K562 (cell line): ENCODE measurements around the gene HEMGN. TPM values are rescaled to one million over a fixed set of nuclear protein-coding genes. Genes with fewer than 3 reads are reported as not detected.

Experiments used
- CBFA2T2 ChIP-seq: fragments of 450-650 bp; conservative IDR thresholded peaks from 2 replicates; pipeline ENCODE4 v1.6.1; 2017; ENCODE audit warnings: mild to moderate bottlenecking
- CHD1 ChIP-seq: fragments of 200-600 bp; sonication (generic); IDR thresholded peaks from one replicate; pipeline ENCODE4 v1.6.1; 2012; ENCODE audit warnings: mild to moderate bottlenecking, moderate library complexity, low read length, inconsistent platforms
- CXXC5 ChIP-seq: fragments of 250-450 bp; sonication (Bioruptor Pico); IDR thresholded peaks from 2 replicates; pipeline ENCODE4 v1.8.0; 2022; ENCODE audit warnings: inconsistent platforms, mild to moderate bottlenecking, moderate library complexity
- DIDO1 ChIP-seq: fragments of 450-650 bp; IDR thresholded peaks from 2 replicates; pipeline ENCODE4 v1.6.1; 2016; ENCODE audit warnings: low read depth, missing biosample characterization, missing genetic modification characterization
- DLX4 ChIP-seq: fragments of 250-450 bp; sonication (Bioruptor Pico); IDR thresholded peaks from 2 replicates; pipeline ENCODE4 v1.6.1; 2021; ENCODE audit warnings: mild to moderate bottlenecking
- ERF ChIP-seq: fragments of 450-650 bp; formaldehyde crosslinking; IDR thresholded peaks from 2 replicates; pipeline ENCODE4 v1.4.0; 2020; ENCODE audit warnings: mild to moderate bottlenecking, mixed read lengths
- FOXA3 ChIP-seq, 2 experiments: fragments of 450-650 bp in 1 of 2; sonication (generic) in 1 of 2; formaldehyde crosslinking; IDR thresholded peaks in 1 of 2; conservative IDR thresholded peaks in 1 of 2; 2 replicates each; pipeline versions ENCODE4 v1.4.0 to v1.8.0; 2020 to 2022; ENCODE audit warnings: mild to moderate bottlenecking in 2 of 2, missing genetic modification reagents in 1 of 2
- GTF3C2 ChIP-seq: IDR thresholded peaks from 3 replicates; pipeline ENCODE4 v1.6.1; 2011; ENCODE audit warnings: borderline replicate concordance, mild to moderate bottlenecking, moderate library complexity; ENCODE audit not compliant: insufficient read length; ENCODE audit errors: extremely low read depth
- HDGF ChIP-seq: fragments of 450-650 bp; IDR thresholded peaks from 2 replicates; pipeline ENCODE4 v1.6.1; 2016
- KLF13 ChIP-seq: fragments of 450-650 bp; IDR thresholded peaks from 2 replicates; pipeline ENCODE4 v1.6.1; 2016; ENCODE audit warnings: missing genetic modification characterization, low read depth, mild to moderate bottlenecking, missing compliant biosample characterization, moderate library complexity, borderline replicate concordance
- MCM2 ChIP-seq: fragments of 450-650 bp; IDR thresholded peaks from 2 replicates; pipeline ENCODE4 v1.6.1; 2017; ENCODE audit warnings: low read depth, mild to moderate bottlenecking
- MYBL2 ChIP-seq, 2 experiments: fragments of 450-650 bp in 1 of 2; sonication (generic) in 1 of 2; formaldehyde crosslinking in 1 of 2; IDR thresholded peaks; 2 replicates each; pipeline versions ENCODE4 v1.6.1 to v1.8.1; 2017 to 2022; ENCODE audit warnings: borderline replicate concordance in 1 of 2, inconsistent platforms in 1 of 2, low read depth in 1 of 2, mild to moderate bottlenecking in 1 of 2, missing genetic modification reagents in 1 of 2, moderate library complexity in 1 of 2
- POLR2H ChIP-seq: IDR thresholded peaks from 2 replicates; pipeline ENCODE4 v1.6.1; 2016; ENCODE audit warnings: missing genetic modification characterization, low read depth, mild to moderate bottlenecking, control low read depth, missing compliant biosample characterization, moderate library complexity
- POLR3G ChIP-seq: IDR thresholded peaks from 2 replicates; pipeline ENCODE4 v1.6.1; 2011; ENCODE audit not compliant: insufficient read length, insufficient replicate concordance; ENCODE audit errors: extremely low read depth
- RAD21 ChIP-seq, 2 experiments: fragments of 250-450 bp in 1 of 2; fragments of 450-650 bp in 1 of 2; sonication (Bioruptor Pico) in 1 of 2; formaldehyde crosslinking in 1 of 2; IDR thresholded peaks in 1 of 2; conservative IDR thresholded peaks in 1 of 2; 2 replicates each; pipeline versions ENCODE4 v1.4.0 to v1.8.0; 2020 to 2022; ENCODE audit warnings: mild to moderate bottlenecking in 2 of 2, moderate library complexity in 1 of 2
- TOE1 ChIP-seq, 2 experiments: fragments of 450-650 bp in 1 of 2; sonication (generic) in 1 of 2; formaldehyde crosslinking in 1 of 2; IDR thresholded peaks; 2 replicates each; pipeline versions ENCODE4 v1.7.1 to v1.8.0; 2016 to 2022; ENCODE audit warnings: borderline replicate concordance in 2 of 2, mild to moderate bottlenecking in 2 of 2, antibody characterized with exemption in 1 of 2, inconsistent platforms in 1 of 2, low read depth in 1 of 2, missing genetic modification reagents in 1 of 2, moderate library complexity in 1 of 2
- TRIM28 ChIP-seq: fragments of 450-650 bp; IDR thresholded peaks from 2 replicates; pipeline ENCODE4 v1.6.1; 2017
- YBX1 ChIP-seq: fragments of 450-650 bp; IDR thresholded peaks from 2 replicates; pipeline ENCODE4 v1.7.1; 2016; ENCODE audit warnings: mild to moderate bottlenecking
- ZNF316 ChIP-seq: fragments of 450-650 bp; IDR thresholded peaks from 2 replicates; pipeline ENCODE4 v1.6.1; 2016
- ZNF696 ChIP-seq: fragments of 250-450 bp; sonication (Bioruptor Pico); conservative IDR thresholded peaks from 2 replicates; pipeline ENCODE4 v1.4.0; 2020; ENCODE audit warnings: mild to moderate bottlenecking, moderate library complexity
- ZNF740 ChIP-seq, 3 experiments: fragments of 200-800 bp in 1 of 3; sonication (Bioruptor generic) in 1 of 3; sonication (generic) in 1 of 3; formaldehyde crosslinking in 1 of 3; IDR thresholded peaks; 2 replicates each; pipeline versions ENCODE4 v1.6.1 to v1.8.0; 2016 to 2022; ENCODE audit warnings: mild to moderate bottlenecking in 2 of 3, missing compliant biosample characterization in 2 of 3, missing genetic modification characterization in 2 of 3, missing genetic modification reagents in 1 of 3
- polyA plus RNA-seq, 8 experiments: library from polyadenylated mRNA; depleted of rRNA in 4 of 8; stranded (reverse) in 5 of 8; unstranded in 3 of 8; fragments of >200 nt; fragmentation: Nextera tagmentation in 2 of 8; fragmentation: Illumina TruSeq in 1 of 8; extraction: Ambion mirVana in 2 of 8; extraction: Trizol in 1 of 8; gene quantifications; 2 replicates each; pipeline versions ENCODE4 v1.2.1 to v1.2.3, GENCODE V29; 2011 to 2014; ENCODE audit warnings: inconsistent platforms in 1 of 8, missing spikeins in 1 of 8
- total RNA-seq, 7 experiments: library from RNA; depleted of rRNA in 6 of 7; stranded (reverse); fragments of >200 nt in 6 of 7; fragmentation: Illumina TruSeq in 2 of 7; extraction: Trizol in 2 of 7; gene quantifications; 2 replicates each; pipeline versions ENCODE4 v1.2.1 to v1.2.3, GENCODE V29; 2011 to 2021; ENCODE audit warnings: low replicate concordance in 1 of 7

The HEMGN gene
- total and polyA plus RNA-seq, 9 of the 15 experiments (the other 6 are each of a cell fraction or from before 2014, with no cell fraction given): 56.3 to 258 (median 137) TPM

GRCh38 chr9:97921959-97922724 is 15.8 kb downstream of the HEMGN start, which contains the start of gene TRMO (continued):
- TF ChIP-seq KLF13 (tag): peak; percentile 72; the same call in 1 of the 2 replicates
- peak; percentile 99 for TF ChIP-seq TOE1 (IDR thresholded peaks at IDR 0.05; ENCODE audit: borderline replicate concordance)
- peak; percentile 97 for TF ChIP-seq TOE1 (CRISPR knock-in tag; IDR thresholded peaks at IDR 0.05; ENCODE audit: borderline replicate concordance, low read depth)
- TF ChIP-seq POLR3G: no peak
- TF ChIP-seq YBX1: no peak
- peak; percentile 97; the same call in 1 of the 2 replicates for TF ChIP-seq ERF (CRISPR knock-in tag)
- TF ChIP-seq CHD1: no peak
- TF ChIP-seq CXXC5 (CRISPR knock-in tag): peak; percentile 98
- no peak; the same call in 1 of the 2 replicates for TF ChIP-seq MYBL2 (IDR thresholded peaks at IDR 0.05; ENCODE audit: low read depth)
- no peak for TF ChIP-seq MYBL2 (CRISPR knock-in tag; IDR thresholded peaks at IDR 0.05; ENCODE audit: borderline replicate concordance)
- no peak for TF ChIP-seq GTF3C2
- no peak for TF ChIP-seq ZNF740 (CRISPR knock-in tag; IDR thresholded peaks at IDR 0.05)
- no peak for TF ChIP-seq ZNF740 (tag; IDR thresholded peaks at IDR 0.05)
- TF ChIP-seq RAD21 (CRISPR knock-in tag; conservative IDR thresholded peaks at IDR 0.05 in 1 of 2, IDR thresholded peaks at IDR 0.05 in 1 of 2): peak; percentile 73 to 79
- TF ChIP-seq DLX4 (CRISPR knock-in tag): no peak
- peak; percentile 90 for TF ChIP-seq DIDO1
- no peak for TF ChIP-seq MCM2
- TF ChIP-seq POLR2H (tag): peak; percentile 97
- peak; percentile 55; the same call in 1 of the 2 replicates for TF ChIP-seq ZNF696 (CRISPR knock-in tag)
- peak; percentile 69 for TF ChIP-seq TRIM28
- TF ChIP-seq CBFA2T2: no peak
- no peak for TF ChIP-seq ZNF316
- TF ChIP-seq FOXA3 (CRISPR knock-in tag; conservative IDR thresholded peaks at IDR 0.05 in 1 of 2, IDR thresholded peaks at IDR 0.05 in 1 of 2): peak; percentile 5 to 60; a peak in 2 of 4 replicates
- no peak for TF ChIP-seq HDGF
